ENCODE results near the gene PFKFB1.

Gene PFKFB1

DNA sequence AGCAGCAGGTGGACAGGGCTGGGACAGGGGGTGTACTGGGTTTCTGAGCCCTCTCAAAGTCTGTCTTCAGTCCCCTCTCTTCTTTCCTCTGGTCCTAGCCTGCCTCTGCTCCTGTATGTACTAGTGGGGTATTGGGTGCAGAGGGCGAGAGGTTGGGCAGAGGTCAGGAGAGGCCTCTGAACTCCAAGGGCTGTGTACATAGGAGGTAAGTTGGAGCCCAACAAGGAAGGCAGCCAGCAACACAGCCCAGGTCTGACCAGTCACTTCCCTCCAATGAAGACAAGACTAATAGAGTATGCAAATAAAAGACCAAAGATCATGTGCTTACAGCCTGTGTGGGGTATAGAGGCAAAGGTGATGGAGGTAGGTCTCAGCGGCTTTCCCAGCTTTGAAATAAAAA lies at the start of gene PFKFB1:
Gene PFKFB1, minus strand, starts transcription at position 90 of the 400 bp plus-strand sequence. CDS start 181 bp downstream, outside the sequence.
- no peaks in the 10 kb centered on the region for H3K27me3 ChIP-seq (replicated peaks; ENCODE audit: control insufficient read depth, insufficient read depth, low read length)
- TF ChIP-seq, protein P1, sequence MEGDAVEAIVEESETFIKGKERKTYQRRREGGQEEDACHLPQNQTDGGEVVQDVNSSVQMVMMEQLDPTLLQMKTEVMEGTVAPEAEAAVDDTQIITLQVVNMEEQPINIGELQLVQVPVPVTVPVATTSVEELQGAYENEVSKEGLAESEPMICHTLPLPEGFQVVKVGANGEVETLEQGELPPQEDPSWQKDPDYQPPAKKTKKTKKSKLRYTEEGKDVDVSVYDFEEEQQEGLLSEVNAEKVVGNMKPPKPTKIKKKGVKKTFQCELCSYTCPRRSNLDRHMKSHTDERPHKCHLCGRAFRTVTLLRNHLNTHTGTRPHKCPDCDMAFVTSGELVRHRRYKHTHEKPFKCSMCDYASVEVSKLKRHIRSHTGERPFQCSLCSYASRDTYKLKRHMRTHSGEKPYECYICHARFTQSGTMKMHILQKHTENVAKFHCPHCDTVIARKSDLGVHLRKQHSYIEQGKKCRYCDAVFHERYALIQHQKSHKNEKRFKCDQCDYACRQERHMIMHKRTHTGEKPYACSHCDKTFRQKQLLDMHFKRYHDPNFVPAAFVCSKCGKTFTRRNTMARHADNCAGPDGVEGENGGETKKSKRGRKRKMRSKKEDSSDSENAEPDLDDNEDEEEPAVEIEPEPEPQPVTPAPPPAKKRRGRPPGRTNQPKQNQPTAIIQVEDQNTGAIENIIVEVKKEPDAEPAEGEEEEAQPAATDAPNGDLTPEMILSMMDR (IDR thresholded peaks at IDR 0.05; ENCODE audit: insufficient read depth, low read length, poor library complexity, severe bottlenecking): no peak
- no peaks in the 10 kb centered on the region for H3K36me3 ChIP-seq (ENCODE audit: control insufficient read depth, insufficient read depth, low read length)
- no peak for DNase-seq (ENCODE audit: extremely low read depth, insufficient read length)
- no peak within 1 kb of the TSS for H3K4me3 ChIP-seq (replicated peaks; ENCODE audit: low read depth, low read length)

DNA sequence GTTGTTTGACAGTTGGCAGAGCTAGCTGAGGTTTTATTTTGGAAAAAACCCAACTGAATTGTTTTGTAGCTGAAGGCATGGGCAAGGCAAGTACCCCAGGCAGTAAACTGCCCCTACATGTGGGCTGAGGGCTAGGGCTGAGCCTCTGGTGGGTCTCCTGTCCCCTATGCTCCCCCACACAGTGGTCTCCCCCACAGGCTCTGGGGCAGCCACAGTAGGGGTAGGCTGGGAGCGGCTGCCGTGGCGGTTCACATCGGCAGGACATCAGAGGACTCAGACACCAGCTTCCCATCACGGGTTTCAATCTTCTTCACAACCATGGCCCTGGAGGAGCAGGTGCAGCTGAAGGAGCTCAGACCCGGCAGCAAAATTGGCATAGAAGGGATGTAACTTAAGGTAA lies 47.5 kb upstream of the PFKFB1 start:
- TF ChIP-seq, protein P1 (IDR thresholded peaks at IDR 0.05; ENCODE audit: insufficient read depth, low read length, poor library complexity, severe bottlenecking): no peak
- Histone ChIP-seq H3K4me3 (replicated peaks; ENCODE audit: low read depth, low read length) (no peak overlapping the region), H3K36me3 (ENCODE audit: control insufficient read depth, insufficient read depth, low read length) (no peaks in the 10 kb centered on the region), H3K27me3 (replicated peaks; ENCODE audit: control insufficient read depth, insufficient read depth, low read length) (no peaks in the 10 kb centered on the region)
- DNase-seq (ENCODE audit: extremely low read depth, insufficient read length): no peak

- TF ChIP-seq, protein P1 (IDR thresholded peaks at IDR 0.05; ENCODE audit: insufficient read depth, low read length, poor library complexity, severe bottlenecking): no peak
- H3K4me3 ChIP-seq (replicated peaks; ENCODE audit: low read depth, low read length): no peak overlapping the region
- H3K27me3 ChIP-seq (replicated peaks; ENCODE audit: control insufficient read depth, insufficient read depth, low read length): no peaks in the 10 kb centered on the region
- DNase-seq (ENCODE audit: extremely low read depth, insufficient read length): no peak
- no peaks in the 10 kb centered on the region for H3K36me3 ChIP-seq (ENCODE audit: control insufficient read depth, insufficient read depth, low read length)
These were observed 45.5 kb upstream of the PFKFB1 start for GRCh38 chrX:55039471-55039870.

DNA sequence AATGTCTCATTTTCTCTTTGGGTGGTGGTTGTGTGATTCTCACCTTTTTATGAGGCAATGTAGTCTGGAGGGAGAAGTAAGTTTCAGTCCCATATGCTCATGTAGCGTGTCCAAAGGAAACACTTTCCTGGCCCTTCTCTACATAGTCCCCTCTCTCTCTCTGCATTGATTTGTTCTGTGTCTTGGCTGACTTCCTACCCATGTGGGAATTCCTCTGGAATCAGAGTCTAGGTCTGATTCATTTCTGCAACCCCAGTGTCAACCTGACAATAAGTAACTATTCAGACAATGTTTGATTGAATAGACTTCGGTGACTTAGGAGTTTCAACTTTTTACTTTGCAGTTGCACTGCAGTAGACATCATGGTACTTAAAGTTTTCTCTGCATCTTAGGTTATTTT lies 39.4 kb upstream of the PFKFB1 start:
- Histone ChIP-seq H3K27me3 (replicated peaks; ENCODE audit: control insufficient read depth, insufficient read depth, low read length) (no peaks in the 10 kb centered on the region), H3K4me3 (replicated peaks; ENCODE audit: low read depth, low read length) (no peak overlapping the region), H3K36me3 (ENCODE audit: control insufficient read depth, insufficient read depth, low read length) (no peaks in the 10 kb centered on the region)
- TF ChIP-seq, protein P1 (IDR thresholded peaks at IDR 0.05; ENCODE audit: insufficient read depth, low read length, poor library complexity, severe bottlenecking): no peak
- DNase-seq (ENCODE audit: extremely low read depth, insufficient read length): no peak

GRCh38 chrX:55030271-55031205 lies 36.5 kb upstream of the PFKFB1 start, which contains the start of gene ALAS2:
Gene ALAS2, minus strand, starts transcription at chrX:55030977. Its CDS starts 4,977 bp downstream, at chrX:55026000.
- Histone ChIP-seq H3K4me3 (replicated peaks; ENCODE audit: low read depth, low read length) (no peak within 1 kb of the TSS), H3K36me3 (ENCODE audit: control insufficient read depth, insufficient read depth, low read length) (no peaks in the 10 kb centered on the region), H3K27me3 (replicated peaks; ENCODE audit: control insufficient read depth, insufficient read depth, low read length) (no peaks in the 10 kb centered on the region; the same call in 1 of the 2 replicates)
- no peak for DNase-seq (ENCODE audit: extremely low read depth, insufficient read length)
- TF ChIP-seq, protein P1 (IDR thresholded peaks at IDR 0.05; ENCODE audit: insufficient read depth, low read length, poor library complexity, severe bottlenecking): no peak
